ENCODE measurements around the gene FBXL3.

DNA sequence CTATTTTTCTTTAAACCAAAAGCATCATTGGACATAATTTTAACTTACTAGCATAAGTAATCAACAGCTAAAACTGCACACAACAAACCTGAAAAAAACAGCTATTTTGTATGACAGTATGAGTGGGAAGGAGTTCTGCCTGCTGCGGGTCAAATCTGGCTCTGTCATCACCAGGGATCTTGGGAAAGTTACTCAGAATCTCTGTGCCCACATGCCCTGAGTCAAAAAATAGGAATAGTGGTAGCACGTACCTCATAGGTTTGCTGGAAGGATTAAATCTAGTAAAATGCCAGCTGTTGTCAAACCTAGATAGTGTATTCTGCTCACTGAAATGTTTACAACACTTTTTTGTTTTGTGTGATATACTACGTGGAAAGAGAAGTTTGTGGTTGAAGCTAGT is 33.9 kb downstream of the FBXL3 start:
- TF ChIP-seq JUNB (IDR thresholded peaks at IDR 0.05; ENCODE audit: unreplicated experiment): no peak
- TF ChIP-seq EZH2 (IDR thresholded peaks at IDR 0.05; ENCODE audit: low read depth, unreplicated experiment): no peak
- no peak for TF ChIP-seq POLR2AphosphoS5 (IDR thresholded peaks at IDR 0.05; ENCODE audit: low read depth)
- TF ChIP-seq, protein P1, sequence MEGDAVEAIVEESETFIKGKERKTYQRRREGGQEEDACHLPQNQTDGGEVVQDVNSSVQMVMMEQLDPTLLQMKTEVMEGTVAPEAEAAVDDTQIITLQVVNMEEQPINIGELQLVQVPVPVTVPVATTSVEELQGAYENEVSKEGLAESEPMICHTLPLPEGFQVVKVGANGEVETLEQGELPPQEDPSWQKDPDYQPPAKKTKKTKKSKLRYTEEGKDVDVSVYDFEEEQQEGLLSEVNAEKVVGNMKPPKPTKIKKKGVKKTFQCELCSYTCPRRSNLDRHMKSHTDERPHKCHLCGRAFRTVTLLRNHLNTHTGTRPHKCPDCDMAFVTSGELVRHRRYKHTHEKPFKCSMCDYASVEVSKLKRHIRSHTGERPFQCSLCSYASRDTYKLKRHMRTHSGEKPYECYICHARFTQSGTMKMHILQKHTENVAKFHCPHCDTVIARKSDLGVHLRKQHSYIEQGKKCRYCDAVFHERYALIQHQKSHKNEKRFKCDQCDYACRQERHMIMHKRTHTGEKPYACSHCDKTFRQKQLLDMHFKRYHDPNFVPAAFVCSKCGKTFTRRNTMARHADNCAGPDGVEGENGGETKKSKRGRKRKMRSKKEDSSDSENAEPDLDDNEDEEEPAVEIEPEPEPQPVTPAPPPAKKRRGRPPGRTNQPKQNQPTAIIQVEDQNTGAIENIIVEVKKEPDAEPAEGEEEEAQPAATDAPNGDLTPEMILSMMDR (conservative IDR thresholded peaks at IDR 0.05; ENCODE audit: low read depth in 2 of 2): no peak
- no peak for TF ChIP-seq EZH2phosphoT487 (IDR thresholded peaks at IDR 0.05; ENCODE audit: unreplicated experiment)
- TF ChIP-seq, protein P2, sequence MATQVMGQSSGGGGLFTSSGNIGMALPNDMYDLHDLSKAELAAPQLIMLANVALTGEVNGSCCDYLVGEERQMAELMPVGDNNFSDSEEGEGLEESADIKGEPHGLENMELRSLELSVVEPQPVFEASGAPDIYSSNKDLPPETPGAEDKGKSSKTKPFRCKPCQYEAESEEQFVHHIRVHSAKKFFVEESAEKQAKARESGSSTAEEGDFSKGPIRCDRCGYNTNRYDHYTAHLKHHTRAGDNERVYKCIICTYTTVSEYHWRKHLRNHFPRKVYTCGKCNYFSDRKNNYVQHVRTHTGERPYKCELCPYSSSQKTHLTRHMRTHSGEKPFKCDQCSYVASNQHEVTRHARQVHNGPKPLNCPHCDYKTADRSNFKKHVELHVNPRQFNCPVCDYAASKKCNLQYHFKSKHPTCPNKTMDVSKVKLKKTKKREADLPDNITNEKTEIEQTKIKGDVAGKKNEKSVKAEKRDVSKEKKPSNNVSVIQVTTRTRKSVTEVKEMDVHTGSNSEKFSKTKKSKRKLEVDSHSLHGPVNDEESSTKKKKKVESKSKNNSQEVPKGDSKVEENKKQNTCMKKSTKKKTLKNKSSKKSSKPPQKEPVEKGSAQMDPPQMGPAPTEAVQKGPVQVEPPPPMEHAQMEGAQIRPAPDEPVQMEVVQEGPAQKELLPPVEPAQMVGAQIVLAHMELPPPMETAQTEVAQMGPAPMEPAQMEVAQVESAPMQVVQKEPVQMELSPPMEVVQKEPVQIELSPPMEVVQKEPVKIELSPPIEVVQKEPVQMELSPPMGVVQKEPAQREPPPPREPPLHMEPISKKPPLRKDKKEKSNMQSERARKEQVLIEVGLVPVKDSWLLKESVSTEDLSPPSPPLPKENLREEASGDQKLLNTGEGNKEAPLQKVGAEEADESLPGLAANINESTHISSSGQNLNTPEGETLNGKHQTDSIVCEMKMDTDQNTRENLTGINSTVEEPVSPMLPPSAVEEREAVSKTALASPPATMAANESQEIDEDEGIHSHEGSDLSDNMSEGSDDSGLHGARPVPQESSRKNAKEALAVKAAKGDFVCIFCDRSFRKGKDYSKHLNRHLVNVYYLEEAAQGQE (IDR thresholded peaks at IDR 0.05; ENCODE audit: unreplicated experiment): no peak
- TF ChIP-seq CREB1 (CRISPR knock-in tag; IDR thresholded peaks at IDR 0.05; ENCODE audit: low read depth): no peak
- TF ChIP-seq, protein P3, sequence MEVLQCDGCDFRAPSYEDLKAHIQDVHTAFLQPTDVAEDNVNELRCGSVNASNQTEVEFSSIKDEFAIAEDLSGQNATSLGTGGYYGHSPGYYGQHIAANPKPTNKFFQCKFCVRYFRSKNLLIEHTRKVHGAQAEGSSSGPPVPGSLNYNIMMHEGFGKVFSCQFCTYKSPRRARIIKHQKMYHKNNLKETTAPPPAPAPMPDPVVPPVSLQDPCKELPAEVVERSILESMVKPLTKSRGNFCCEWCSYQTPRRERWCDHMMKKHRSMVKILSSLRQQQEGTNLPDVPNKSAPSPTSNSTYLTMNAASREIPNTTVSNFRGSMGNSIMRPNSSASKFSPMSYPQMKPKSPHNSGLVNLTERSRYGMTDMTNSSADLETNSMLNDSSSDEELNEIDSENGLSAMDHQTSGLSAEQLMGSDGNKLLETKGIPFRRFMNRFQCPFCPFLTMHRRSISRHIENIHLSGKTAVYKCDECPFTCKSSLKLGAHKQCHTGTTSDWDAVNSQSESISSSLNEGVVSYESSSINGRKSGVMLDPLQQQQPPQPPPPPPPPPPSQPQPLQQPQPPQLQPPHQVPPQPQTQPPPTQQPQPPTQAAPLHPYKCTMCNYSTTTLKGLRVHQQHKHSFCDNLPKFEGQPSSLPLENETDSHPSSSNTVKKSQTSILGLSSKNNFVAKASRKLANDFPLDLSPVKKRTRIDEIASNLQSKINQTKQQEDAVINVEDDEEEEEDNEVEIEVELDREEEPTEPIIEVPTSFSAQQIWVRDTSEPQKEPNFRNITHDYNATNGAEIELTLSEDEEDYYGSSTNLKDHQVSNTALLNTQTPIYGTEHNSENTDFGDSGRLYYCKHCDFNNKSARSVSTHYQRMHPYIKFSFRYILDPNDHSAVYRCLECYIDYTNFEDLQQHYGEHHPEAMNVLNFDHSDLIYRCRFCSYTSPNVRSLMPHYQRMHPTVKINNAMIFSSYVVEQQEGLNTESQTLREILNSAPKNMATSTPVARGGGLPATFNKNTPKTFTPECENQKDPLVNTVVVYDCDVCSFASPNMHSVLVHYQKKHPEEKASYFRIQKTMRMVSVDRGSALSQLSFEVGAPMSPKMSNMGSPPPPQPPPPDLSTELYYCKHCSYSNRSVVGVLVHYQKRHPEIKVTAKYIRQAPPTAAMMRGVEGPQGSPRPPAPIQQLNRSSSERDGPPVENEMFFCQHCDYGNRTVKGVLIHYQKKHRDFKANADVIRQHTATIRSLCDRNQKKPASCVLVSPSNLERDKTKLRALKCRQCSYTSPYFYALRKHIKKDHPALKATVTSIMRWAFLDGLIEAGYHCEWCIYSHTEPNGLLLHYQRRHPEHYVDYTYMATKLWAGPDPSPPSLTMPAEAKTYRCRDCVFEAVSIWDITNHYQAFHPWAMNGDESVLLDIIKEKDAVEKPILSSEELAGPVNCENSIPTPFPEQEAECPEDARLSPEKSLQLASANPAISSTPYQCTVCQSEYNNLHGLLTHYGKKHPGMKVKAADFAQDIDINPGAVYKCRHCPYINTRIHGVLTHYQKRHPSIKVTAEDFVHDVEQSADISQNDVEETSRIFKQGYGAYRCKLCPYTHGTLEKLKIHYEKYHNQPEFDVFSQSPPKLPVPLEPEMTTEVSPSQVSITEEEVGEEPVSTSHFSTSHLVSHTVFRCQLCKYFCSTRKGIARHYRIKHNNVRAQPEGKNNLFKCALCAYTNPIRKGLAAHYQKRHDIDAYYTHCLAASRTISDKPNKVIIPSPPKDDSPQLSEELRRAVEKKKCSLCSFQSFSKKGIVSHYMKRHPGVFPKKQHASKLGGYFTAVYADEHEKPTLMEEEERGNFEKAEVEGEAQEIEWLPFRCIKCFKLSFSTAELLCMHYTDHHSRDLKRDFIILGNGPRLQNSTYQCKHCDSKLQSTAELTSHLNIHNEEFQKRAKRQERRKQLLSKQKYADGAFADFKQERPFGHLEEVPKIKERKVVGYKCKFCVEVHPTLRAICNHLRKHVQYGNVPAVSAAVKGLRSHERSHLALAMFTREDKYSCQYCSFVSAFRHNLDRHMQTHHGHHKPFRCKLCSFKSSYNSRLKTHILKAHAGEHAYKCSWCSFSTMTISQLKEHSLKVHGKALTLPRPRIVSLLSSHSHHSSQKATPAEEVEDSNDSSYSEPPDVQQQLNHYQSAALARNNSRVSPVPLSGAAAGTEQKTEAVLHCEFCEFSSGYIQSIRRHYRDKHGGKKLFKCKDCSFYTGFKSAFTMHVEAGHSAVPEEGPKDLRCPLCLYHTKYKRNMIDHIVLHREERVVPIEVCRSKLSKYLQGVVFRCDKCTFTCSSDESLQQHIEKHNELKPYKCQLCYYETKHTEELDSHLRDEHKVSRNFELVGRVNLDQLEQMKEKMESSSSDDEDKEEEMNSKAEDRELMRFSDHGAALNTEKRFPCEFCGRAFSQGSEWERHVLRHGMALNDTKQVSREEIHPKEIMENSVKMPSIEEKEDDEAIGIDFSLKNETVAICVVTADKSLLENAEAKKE (CRISPR knock-in tag; IDR thresholded peaks at IDR 0.05): no peak
- no peak for TF ChIP-seq STAT1 (IDR thresholded peaks at IDR 0.05; ENCODE audit: unreplicated experiment)
- no peak for TF ChIP-seq ZNF114 (CRISPR knock-in tag; IDR thresholded peaks at IDR 0.05)
- TF ChIP-seq, protein P4, sequence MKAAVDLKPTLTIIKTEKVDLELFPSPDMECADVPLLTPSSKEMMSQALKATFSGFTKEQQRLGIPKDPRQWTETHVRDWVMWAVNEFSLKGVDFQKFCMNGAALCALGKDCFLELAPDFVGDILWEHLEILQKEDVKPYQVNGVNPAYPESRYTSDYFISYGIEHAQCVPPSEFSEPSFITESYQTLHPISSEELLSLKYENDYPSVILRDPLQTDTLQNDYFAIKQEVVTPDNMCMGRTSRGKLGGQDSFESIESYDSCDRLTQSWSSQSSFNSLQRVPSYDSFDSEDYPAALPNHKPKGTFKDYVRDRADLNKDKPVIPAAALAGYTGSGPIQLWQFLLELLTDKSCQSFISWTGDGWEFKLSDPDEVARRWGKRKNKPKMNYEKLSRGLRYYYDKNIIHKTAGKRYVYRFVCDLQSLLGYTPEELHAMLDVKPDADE (IDR thresholded peaks at IDR 0.05): no peak
- TF ChIP-seq ZNF331 (CRISPR knock-in tag; IDR thresholded peaks at IDR 0.05; ENCODE audit: low read depth): no peak
- TF ChIP-seq NANOG (IDR thresholded peaks at IDR 0.05; ENCODE audit: borderline replicate concordance): no peak
